NT2/D1 (cell line): Measurements from ENCODE around the gene HFM1.
"Not testable (repeated sequence)": the region's sequence is repeated elsewhere in the genome, so short reads cannot be mapped to it uniquely, and the experiment has no call there.

Source experiments
- DNase-seq: peaks from one replicate; pipeline ENCODE4 v3.0.0-alpha.2; 2011; ENCODE audit warnings: low read depth, low spot score
- H3K27me3 ChIP-seq: 2 replicates; pipeline ENCODE4 v1.6.0; 2011; ENCODE audit warnings: mild to moderate bottlenecking; ENCODE audit not compliant: insufficient read length, insufficient read depth
- H3K36me3 ChIP-seq: 2 replicates; pipeline ENCODE4 v1.6.1; 2011; ENCODE audit warnings: mild to moderate bottlenecking, low read length, mixed read lengths; ENCODE audit not compliant: insufficient read depth, insufficient read length
- H3K4me1 ChIP-seq: 2 replicates; pipeline ENCODE4 v1.5.1; 2011; ENCODE audit not compliant: insufficient read depth, insufficient read length
- H3K4me3 ChIP-seq: 2 replicates; pipeline ENCODE4 v1.5.1; 2011; ENCODE audit warnings: low read depth; ENCODE audit not compliant: insufficient read length
- H3K9ac ChIP-seq: 2 replicates; pipeline ENCODE4 v1.6.0; 2011; ENCODE audit warnings: low read depth; ENCODE audit not compliant: insufficient read length
- H3K9me3 ChIP-seq: 2 replicates; pipeline ENCODE4 v1.5.1; 2011; ENCODE audit warnings: mild to moderate bottlenecking, low read length; ENCODE audit not compliant: insufficient read depth
- SUZ12 ChIP-seq: IDR thresholded peaks from 2 replicates; pipeline ENCODE4 v1.6.1; 2011; ENCODE audit not compliant: insufficient read length, insufficient read depth; ENCODE audit errors: extremely low read depth
- YY1 ChIP-seq: IDR thresholded peaks from 2 replicates; pipeline ENCODE4 v1.6.1; 2011; ENCODE audit not compliant: insufficient read length, insufficient read depth
- ZNF274 ChIP-seq: IDR thresholded peaks from 2 replicates; pipeline ENCODE4 v1.6.1; 2011; ENCODE audit warnings: mild to moderate bottlenecking, low read depth, low read length

HFM1 gene

DNA sequence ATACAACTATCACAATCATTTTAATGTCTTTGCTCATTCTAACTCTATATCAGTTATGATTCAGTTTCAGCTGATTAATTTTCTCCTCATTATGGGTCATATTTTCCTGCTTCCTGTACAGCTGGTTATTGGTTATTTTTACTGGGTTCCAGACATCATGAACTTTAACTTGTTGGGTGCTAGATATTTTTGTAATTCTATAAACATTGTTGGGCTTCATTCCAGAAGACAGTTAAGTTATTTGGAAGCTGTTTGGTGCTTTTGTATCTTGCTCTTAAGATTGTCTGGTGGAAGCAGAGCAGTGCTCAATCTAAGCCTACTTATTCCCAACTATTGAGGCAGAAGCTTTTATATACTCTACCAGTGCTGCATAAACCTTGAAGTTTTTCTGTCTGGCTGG, 34.4 kb upstream of the HFM1 start:
- Histone ChIP-seq H3K27me3 (no peaks in the 10 kb centered on the region), H3K9me3 (peaks cover 13% of the 10 kb centered on the region; the same call in 1 of the 2 replicates), H3K36me3 (no peaks in the 10 kb centered on the region), H3K4me1 (no peaks in the 10 kb centered on the region), H3K9ac (no peak overlapping the region), H3K4me3 (no peak overlapping the region)
- no peak for DNase-seq
- TF ChIP-seq SUZ12 (no peak), ZNF274 (no peak), YY1 (no peak)

GRCh38 chr1:91428182-91428798, 23.7 kb upstream of the HFM1 start:
- Histone ChIP-seq H3K27me3 (no peaks in the 10 kb centered on the region), H3K9ac (peak overlapping the region; percentile 24), H3K4me3 (no peak overlapping the region), H3K36me3 (no peaks in the 10 kb centered on the region), H3K4me1 (peaks cover 3% of the 10 kb centered on the region), H3K9me3 (no peaks in the 10 kb centered on the region; the same call in 1 of the 2 replicates)
- TF ChIP-seq ZNF274 (no peak), YY1 (peak; percentile 28)
- DNase-seq: peak; percentile 38

DNA sequence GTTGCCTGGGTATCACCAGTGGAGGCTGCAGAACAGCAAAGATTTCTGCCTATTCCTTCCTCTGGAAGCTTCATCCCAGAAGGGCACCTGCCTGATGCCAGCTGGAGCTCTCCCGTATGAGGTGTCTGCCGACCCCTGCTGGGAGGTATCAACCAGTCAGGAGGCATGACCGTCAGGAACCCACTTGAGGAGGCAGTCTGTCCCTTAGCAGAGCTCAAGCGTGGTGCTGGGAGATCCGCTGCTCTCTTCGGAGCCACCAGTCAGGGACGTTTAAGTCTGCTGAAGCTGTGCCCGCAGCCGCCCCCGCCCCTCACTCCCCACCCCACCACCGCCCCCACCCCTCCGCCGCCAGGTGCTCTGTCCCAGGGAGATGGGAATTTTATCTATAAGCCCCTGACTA, 23.1 kb upstream of the HFM1 start:
- H3K27me3 ChIP-seq: no peaks in the 10 kb centered on the region
- H3K9ac ChIP-seq: no peak overlapping the region
- H3K36me3 ChIP-seq: no peaks in the 10 kb centered on the region
- H3K4me3 ChIP-seq: no peak overlapping the region
- H3K9me3 ChIP-seq: no peaks in the 10 kb centered on the region; the same call in 1 of the 2 replicates
- no peak for DNase-seq
- TF ChIP-seq ZNF274 (no peak), YY1 (no peak), SUZ12 (no peak)
- H3K4me1 ChIP-seq: peaks cover 3% of the 10 kb centered on the region

DNA sequence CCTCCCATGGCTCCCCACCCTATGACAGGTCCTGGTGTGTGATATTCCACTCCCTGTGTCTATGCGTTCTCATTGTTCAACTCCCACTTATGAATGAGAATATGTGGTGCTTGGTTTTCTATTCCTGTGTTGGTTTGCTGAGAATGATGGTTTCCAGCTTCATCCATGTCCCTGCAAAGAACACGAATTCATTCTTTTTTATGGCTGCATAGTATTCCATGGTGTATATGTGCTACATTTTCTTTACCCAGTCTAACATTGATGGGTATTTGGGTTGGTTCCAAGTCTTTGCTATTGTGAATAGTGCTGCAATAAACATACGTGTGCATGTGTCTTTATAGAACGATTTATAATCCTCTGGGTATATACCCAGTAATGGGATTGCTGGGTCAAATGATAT, 17.9 kb upstream of the HFM1 start:
- not testable (repeated sequence) for H3K27me3 ChIP-seq, H3K9me3 ChIP-seq, H3K4me3 ChIP-seq, H3K9ac ChIP-seq, H3K36me3 ChIP-seq, DNase-seq, H3K4me1 ChIP-seq

DNA sequence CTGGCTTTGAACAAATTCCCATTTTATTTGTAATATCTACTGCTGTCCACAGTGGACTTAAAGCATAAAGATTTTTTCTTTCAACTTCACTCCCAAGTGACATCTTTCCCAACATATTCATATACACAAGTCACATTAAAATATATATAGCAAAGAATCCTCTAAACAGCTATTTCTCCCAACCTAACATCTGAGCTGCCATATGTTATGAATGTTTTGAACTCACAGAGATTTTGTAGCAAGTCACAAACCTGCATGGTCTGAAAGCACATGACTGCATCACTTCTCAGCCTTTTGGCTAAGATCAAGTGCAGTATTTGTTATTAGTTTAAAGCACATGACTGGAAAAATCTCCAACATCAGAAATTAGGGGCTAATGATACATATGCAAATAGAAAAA, 7.7 kb upstream of the HFM1 start:
- Histone ChIP-seq H3K9ac (no peak overlapping the region), H3K9me3 (no peaks in the 10 kb centered on the region), H3K36me3 (no peaks in the 10 kb centered on the region), H3K4me1 (no peaks in the 10 kb centered on the region), H3K27me3 (no peaks in the 10 kb centered on the region), H3K4me3 (no peak overlapping the region)
- no peak for DNase-seq
- no peak for TF ChIP-seq SUZ12
- no peak for TF ChIP-seq YY1
- TF ChIP-seq ZNF274: no peak

GRCh38 chr1:91406773-91407389, 2.2 kb upstream of the HFM1 start:
- no peak for DNase-seq
- Histone ChIP-seq H3K9ac (no peak overlapping the region), H3K4me1 (no peaks in the 10 kb centered on the region), H3K27me3 (no peaks in the 10 kb centered on the region), H3K4me3 (no peak overlapping the region), H3K9me3 (no peaks in the 10 kb centered on the region), H3K36me3 (no peaks in the 10 kb centered on the region)
- no peak for TF ChIP-seq SUZ12
- TF ChIP-seq YY1: no peak
- TF ChIP-seq ZNF274: no peak

- no peak for DNase-seq
- H3K4me1 ChIP-seq: no peaks in the 10 kb centered on the region
- no peak overlapping the region for H3K4me3 ChIP-seq
- H3K36me3 ChIP-seq: no peaks in the 10 kb centered on the region
- no peaks in the 10 kb centered on the region for H3K27me3 ChIP-seq
- H3K9ac ChIP-seq: no peak overlapping the region
- no peaks in the 10 kb centered on the region for H3K9me3 ChIP-seq
- TF ChIP-seq YY1 (no peak), ZNF274 (no peak), SUZ12 (no peak)
Measured at GRCh38 chr1:91402023-91402422, 2.6 kb downstream of the HFM1 start.
